Stimulated activated CD8-positive, alpha-beta memory T cell treated with anti-CD3 and anti-CD28 coated beads, Interleukin-4, amount 100 ng/mL, for 4 hours (primary cell): ENCODE results near the gene JDP2.
"Not testable (repeated sequence)": the region's sequence is repeated elsewhere in the genome, so short reads cannot be mapped to it uniquely, and the experiment has no call there.

Experiments
- DNase-seq, 2 donors: peaks; one replicate each; pipeline ENCODE4 v3.0.0-alpha.2; 2020; ENCODE audit warnings: low read depth in 2 of 2, low spot score in 1 of 2

The JDP2 gene, protein sequence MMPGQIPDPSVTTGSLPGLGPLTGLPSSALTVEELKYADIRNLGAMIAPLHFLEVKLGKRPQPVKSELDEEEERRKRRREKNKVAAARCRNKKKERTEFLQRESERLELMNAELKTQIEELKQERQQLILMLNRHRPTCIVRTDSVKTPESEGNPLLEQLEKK

GRCh38 chr14:75427482-75428229 is at the start of gene JDP2:
TSS of gene JDP2 (plus strand) at chr14:75428022. CDS start at chr14:75437921, 9,899 bp downstream.
- DNase-seq, result peak in 1 of 2 donors; percentile 8

GRCh38 chr14:75379246-75379929 is 48.4 kb upstream of the JDP2 start:
- DNase-seq, result no peak

GRCh38 chr14:75379930-75380270 is 47.9 kb upstream of the JDP2 start:
- no peak for DNase-seq

DNA sequence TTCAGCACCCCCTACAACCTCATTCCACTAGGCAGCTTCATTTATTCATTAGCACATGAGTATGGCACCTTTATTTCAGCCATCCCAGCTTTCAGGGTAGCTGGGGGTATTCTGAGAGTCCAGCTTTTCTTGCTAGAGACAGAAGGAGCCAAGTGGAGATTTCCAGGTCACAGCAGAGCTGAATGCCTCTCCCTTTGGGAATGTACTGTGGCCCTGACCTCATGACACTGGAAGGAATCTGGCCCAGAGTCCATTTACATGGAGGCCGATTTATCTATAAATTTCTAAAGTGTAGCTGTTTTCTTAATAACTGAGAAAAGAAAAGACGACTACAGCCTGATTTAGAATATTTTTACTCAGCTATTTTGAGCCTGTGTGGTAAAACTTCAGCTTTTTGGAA is 47.2 kb upstream of the JDP2 start:
- no peak for DNase-seq

- DNase-seq, result no peak
Measured at GRCh38 chr14:75381642-75382041, 46.2 kb upstream of the JDP2 start.

GRCh38 chr14:75383219-75383618 is 44.6 kb upstream of the JDP2 start:
- not testable (repeated sequence) for DNase-seq

- DNase-seq, result no peak
Measured at GRCh38 chr14:75383721-75384120, 44.1 kb upstream of the JDP2 start.

DNA sequence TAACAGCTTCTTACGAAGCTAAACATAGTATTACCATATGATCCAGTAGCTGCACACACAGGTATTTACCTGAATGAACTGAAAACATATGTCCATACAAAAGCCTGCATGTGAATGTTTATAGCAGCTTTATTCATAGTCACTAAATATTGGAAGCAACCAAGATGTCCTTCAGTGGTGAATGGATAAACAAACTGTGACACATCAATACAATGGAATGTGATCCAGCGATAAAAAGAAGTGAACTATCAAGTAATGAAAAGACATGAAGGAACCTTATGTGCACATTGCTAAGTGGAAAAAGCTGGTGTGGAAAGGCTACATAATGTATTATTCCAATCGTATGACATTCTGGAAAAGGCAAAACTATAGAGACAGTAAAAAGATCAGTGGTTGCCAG is 38.1 kb upstream of the JDP2 start:
- DNase-seq, result no peak

DNA sequence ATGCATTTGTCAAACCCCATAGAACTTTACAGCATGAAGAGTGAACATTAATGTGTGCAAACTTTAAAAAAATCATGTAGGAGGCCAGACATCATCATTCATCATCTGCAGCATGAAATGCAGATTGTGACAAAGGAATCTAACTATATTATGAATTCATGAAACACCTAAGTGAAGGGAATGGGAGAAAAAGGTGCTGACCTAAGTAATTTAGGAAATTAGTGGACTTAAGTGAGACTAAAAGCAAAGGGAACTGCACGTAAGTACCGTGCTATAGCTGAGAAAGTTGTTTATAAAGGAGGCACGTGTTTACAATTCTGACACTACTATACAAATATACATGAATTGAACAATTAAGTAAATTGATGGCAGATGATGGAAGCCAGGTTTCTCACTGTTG is 37.6 kb upstream of the JDP2 start:
- DNase-seq, result no peak

GRCh38 chr14:75391953-75392352 is 35.9 kb upstream of the JDP2 start:
- DNase-seq, result no peak

- no peak for DNase-seq
Measured at GRCh38 chr14:75392686-75393641, 34.9 kb upstream of the JDP2 start.

DNA sequence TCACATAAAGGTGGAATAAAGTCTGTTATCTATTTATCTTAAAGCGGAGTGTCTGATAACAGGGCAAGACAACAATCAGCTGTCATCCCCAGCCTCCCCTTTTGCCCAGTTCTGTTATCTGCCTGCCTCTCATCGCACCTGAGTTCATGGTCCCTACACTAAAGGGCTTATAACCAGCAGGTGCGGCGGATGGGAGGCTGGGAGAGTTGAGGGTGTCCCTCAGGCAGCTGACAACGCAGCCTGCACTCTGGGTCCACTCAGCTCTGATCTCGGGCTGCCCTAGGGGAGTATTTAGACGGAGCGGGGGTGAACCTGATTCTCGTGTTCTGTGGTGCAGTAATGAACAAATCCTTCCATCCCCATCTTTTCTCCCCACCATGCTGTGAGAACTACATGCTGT is 34.0 kb upstream of the JDP2 start:
- no peak for DNase-seq

DNA sequence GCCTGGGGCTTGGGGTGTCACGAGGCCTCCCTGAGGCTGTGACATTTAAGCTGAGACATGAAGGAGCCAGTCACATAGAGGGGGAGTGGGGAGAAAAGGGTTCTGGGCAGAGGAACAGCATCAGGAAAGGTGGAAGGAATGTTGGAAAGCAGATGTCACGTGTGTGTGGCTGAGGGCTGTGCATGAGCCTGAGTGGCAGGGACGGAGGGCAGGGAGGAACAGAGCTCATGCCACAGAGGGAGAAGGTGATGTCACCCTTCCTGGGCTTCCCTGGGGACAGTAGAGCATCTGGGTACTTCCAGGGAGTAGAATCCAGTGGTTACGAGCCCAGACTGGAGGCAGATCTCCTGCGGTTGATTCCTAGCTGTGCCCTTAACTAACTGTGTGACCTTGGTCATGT is 32.0 kb upstream of the JDP2 start:
- no peak for DNase-seq

GRCh38 chr14:75399321-75399720 is 28.5 kb upstream of the JDP2 start:
- no peak for DNase-seq

DNA sequence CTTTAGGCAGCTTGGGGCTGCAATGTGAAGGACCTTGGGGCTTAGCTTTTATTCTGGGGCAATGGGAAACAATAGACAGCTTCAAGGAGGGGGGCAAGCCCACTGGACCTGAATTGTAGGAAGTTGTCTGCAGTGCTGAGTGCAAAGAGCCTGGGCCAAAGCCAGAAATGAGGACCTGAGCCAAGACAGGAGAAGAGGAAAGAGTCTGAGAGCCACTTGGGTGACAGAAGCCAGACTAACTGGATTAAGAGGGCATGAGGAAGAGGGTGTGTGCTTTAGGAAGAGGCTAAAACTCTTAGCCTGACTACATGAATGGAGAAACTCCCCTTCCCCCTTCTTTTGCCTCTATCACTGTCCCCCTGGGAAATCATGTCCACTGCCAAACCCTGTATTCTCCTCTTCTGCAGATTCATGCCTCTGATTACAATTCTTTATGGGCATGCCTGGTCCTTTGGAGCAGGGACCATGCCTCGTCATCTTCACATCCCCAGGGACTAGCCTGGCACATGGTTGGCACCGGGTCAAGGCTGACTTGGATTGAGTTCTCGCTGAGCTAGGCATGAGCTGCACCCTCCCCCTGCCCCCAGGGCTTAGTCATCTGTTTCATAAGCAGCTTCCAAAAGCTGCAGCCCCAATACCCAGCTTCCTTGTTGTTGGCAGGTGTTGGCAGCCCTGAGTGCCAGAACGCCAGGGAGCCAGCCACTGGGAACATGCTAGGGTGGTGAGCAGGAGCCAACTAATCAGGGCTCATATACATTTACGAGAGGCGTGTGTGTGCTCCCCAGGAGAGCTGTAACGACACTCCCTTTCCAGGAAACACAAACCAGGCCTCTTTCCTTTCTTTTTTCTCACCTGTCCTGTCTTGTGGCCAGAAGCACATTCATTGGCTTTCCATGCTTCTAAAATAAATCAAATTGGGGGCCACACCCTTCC is 27.7 kb upstream of the JDP2 start:
- DNase-seq, result no peak

- DNase-seq, result no peak
Measured at GRCh38 chr14:75401361-75401760, 26.5 kb upstream of the JDP2 start.

DNA sequence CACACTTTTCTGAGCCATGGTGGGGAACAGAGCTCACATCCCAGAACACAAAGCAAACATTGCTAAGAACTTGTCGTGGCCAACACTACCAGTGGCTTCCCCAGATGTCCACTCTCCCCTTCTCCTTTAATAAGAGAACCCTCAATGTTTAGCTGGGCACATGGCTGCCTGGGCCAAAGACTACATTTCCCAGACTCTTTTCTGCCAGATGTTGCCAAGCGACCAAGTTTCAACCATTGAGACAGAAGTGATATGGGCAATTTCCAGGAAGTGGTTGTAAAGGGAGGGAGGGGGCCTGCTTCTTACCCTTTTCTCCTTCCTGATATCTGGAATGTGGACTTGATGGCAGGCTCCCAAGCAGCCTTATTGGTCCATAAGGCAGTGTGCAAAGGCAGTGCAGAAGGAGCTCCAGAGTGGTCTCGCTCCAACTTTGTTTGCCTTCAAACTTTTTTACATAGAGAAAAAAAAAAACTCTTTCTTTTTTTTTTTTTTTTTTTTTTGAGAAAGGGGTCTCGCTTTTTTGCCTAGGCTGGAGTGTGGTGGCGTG is 24.9 kb upstream of the JDP2 start:
- DNase-seq, result no peak

DNA sequence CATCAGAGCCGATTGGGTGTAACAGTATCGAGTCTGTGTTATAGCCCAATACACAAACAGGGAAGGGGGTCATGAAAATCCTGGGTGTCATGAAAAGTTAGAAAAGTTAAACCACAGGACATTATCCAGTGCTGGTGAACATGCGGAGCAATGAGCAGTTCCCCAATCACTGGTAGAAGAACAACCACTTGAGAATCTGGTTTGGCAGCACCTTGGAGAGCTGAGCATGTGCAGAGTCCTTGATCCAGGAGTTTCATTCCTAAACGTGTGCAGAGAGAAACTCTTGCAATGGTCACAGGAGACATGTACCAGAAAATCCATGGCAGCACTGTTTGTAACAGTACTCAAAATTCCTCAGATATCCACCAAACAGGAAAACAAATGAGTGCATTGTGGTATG is 23.0 kb upstream of the JDP2 start:
- DNase-seq, result no peak

DNA sequence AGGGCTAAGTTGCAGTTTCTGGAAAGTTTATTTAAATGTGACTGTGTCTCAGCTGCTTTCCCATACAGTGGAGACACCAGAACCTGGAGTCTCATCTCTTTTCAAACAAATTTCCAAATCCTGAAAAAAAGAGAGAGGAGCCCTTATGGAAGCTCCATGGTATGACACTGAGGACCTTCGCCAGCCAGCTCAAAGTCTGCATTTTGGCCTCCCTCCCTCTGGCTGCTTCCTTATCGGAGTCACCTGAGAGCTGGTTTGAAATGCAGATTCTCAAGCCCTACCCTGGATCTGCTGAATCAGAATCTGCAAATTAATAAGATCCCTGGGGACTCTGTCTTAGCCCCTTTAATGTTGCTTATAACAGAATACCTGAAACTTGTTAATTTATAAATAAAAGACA is 21.7 kb upstream of the JDP2 start:
- no peak for DNase-seq

GRCh38 chr14:75406856-75407255 is 21.0 kb upstream of the JDP2 start:
- DNase-seq, result no peak
